Fibroblast of lung (primary cell): ENCODE results near the gene MYO3B. TPM values are rescaled to one million over a fixed set of nuclear protein-coding genes. Genes with fewer than 3 reads are reported as not detected.

Experiments used
- DNase-seq, 2 donors: peaks; one replicate each; pipeline versions ENCODE4 v3.0.0 to v3.0.0-alpha.2; 2010; ENCODE audit warnings: low read depth in 2 of 2
- H2AFZ ChIP-seq: 2 replicates; pipeline ENCODE4 v1.5.1; 2012; ENCODE audit warnings: low read length, control low read depth, inconsistent platforms
- H3K27ac ChIP-seq: 2 replicates; pipeline ENCODE4 v1.5.1; 2011; ENCODE audit warnings: low read length, control low read depth; ENCODE audit not compliant: insufficient read depth
- H3K27me3 ChIP-seq: 2 replicates; pipeline ENCODE4 v1.5.1; 2011; ENCODE audit warnings: mild to moderate bottlenecking, low read length; ENCODE audit not compliant: control insufficient read depth, insufficient read depth
- H3K36me3 ChIP-seq: 2 replicates; pipeline ENCODE4 v1.5.1; 2011; ENCODE audit warnings: low read length; ENCODE audit not compliant: control insufficient read depth, insufficient read depth
- H3K4me1 ChIP-seq: 2 replicates; pipeline ENCODE4 v1.5.1; 2011; ENCODE audit warnings: low read length; ENCODE audit not compliant: control insufficient read depth, insufficient read depth; ENCODE audit errors: extremely low read depth
- H3K4me2 ChIP-seq: 2 replicates; pipeline ENCODE4 v1.5.1; 2011; ENCODE audit warnings: low read length, control low read depth; ENCODE audit not compliant: insufficient read depth; ENCODE audit errors: extremely low read depth
- H3K4me3 ChIP-seq, 4 experiments: fragments of 200-600 bp in 1 of 4; sonication (generic) in 1 of 4; replicated peaks in 1 of 4; 2 replicates each; pipeline ENCODE4 v1.5.1; 2011 to 2016; ENCODE audit warnings: low read length in 4 of 4, low read depth in 3 of 4, mild to moderate bottlenecking in 3 of 4, control low read depth in 2 of 4, inconsistent platforms in 1 of 4, mixed read lengths in 1 of 4; ENCODE audit not compliant: insufficient read depth in 1 of 4; ENCODE audit errors: control extremely low read depth in 1 of 4
- H3K79me2 ChIP-seq: 2 replicates; pipeline ENCODE4 v1.5.1; 2012; ENCODE audit warnings: mild to moderate bottlenecking, low read length, inconsistent platforms; ENCODE audit not compliant: control insufficient read depth, insufficient read depth
- H3K9ac ChIP-seq: 2 replicates; pipeline ENCODE4 v1.5.1; 2011; ENCODE audit warnings: mild to moderate bottlenecking, low read length, control low read depth; ENCODE audit not compliant: insufficient read depth
- H3K9me3 ChIP-seq: 2 replicates; pipeline ENCODE4 v1.5.1; 2012; ENCODE audit warnings: low read depth, low read length; ENCODE audit not compliant: control insufficient read depth, insufficient read depth
- H4K20me1 ChIP-seq: 2 replicates; pipeline ENCODE4 v1.5.1; 2011; ENCODE audit warnings: low read length; ENCODE audit not compliant: control insufficient read depth, insufficient read depth; ENCODE audit errors: extremely low read depth
- CTCF ChIP-seq, 2 donors: IDR thresholded peaks in 1 of 2; conservative IDR thresholded peaks in 1 of 2; 1 replicate in 1 of 2; 2 replicates in 1 of 2; pipeline ENCODE4 v1.5.1; 2011 to 2012; ENCODE audit warnings: low read length in 2 of 2, control low read depth in 1 of 2, inconsistent platforms in 1 of 2, low read depth in 1 of 2, mild to moderate bottlenecking in 1 of 2
- EZH2 ChIP-seq: IDR thresholded peaks from 2 replicates; pipeline ENCODE4 v1.5.1; 2012; ENCODE audit warnings: low read length, control low read depth, mild to moderate bottlenecking; ENCODE audit errors: missing control alignments
- polyA plus RNA-seq, 2 donors: library from polyadenylated mRNA; depleted of rRNA in 1 of 2; stranded (reverse) in 1 of 2; unstranded in 1 of 2; fragments of >200 nt; gene quantifications; 2 replicates each; pipeline ENCODE4 v1.2.1, GENCODE V29; 2011 to 2012; ENCODE audit warnings: missing spikeins in 1 of 2
- total RNA-seq: library from RNA; depleted of rRNA; stranded (reverse); fragments of >200 nt; gene quantifications from 2 replicates; pipeline ENCODE4 v1.2.1, GENCODE V29; 2014

Gene MYO3B
- total and polyA plus RNA-seq, 2 donors (not counting 1 experiment from before 2014, with no cell fraction given), result 0.06 to 0.50 TPM

GRCh38 chr2:170190172-170190571 is 12.2 kb downstream of the MYO3B start:
- no peaks in the 10 kb centered on the region for H4K20me1 ChIP-seq
- H3K4me2 ChIP-seq, result no peak overlapping the region
- H3K27me3 ChIP-seq, result no peaks in the 10 kb centered on the region
- H3K9me3 ChIP-seq, result no peaks in the 10 kb centered on the region
- H3K9ac ChIP-seq, result no peak overlapping the region
- no peaks in the 10 kb centered on the region for H3K36me3 ChIP-seq
- no peak overlapping the region for H3K4me3 ChIP-seq
- no peaks in the 10 kb centered on the region for H3K79me2 ChIP-seq
- H3K4me1 ChIP-seq, result no peaks in the 10 kb centered on the region
- H3K27ac ChIP-seq, result no peak overlapping the region
- H2AFZ ChIP-seq, result no peak overlapping the region
- no peak for DNase-seq
- TF ChIP-seq CTCF (conservative IDR thresholded peaks at IDR 0.05 in 1 of 2, IDR thresholded peaks at IDR 0.05 in 1 of 2; ENCODE audit: low read depth in 1 of 2, low read length in 2 of 2), result no peak

- Histone ChIP-seq H3K4me3 (no peak overlapping the region), H3K9ac (no peak overlapping the region), H3K27me3 (no peaks in the 10 kb centered on the region), H4K20me1 (no peaks in the 10 kb centered on the region), H3K9me3 (no peaks in the 10 kb centered on the region), H3K36me3 (no peaks in the 10 kb centered on the region), H2AFZ (no peak overlapping the region), H3K79me2 (no peaks in the 10 kb centered on the region), H3K4me1 (no peaks in the 10 kb centered on the region), H3K4me2 (no peak overlapping the region), H3K27ac (no peak overlapping the region)
- TF ChIP-seq EZH2, result no peak
- TF ChIP-seq CTCF (conservative IDR thresholded peaks at IDR 0.05 in 1 of 2, IDR thresholded peaks at IDR 0.05 in 1 of 2; ENCODE audit: low read depth in 1 of 2, low read length in 2 of 2), result no peak
- DNase-seq, result no peak
Observed at GRCh38 chr2:170191166-170191866, 13.4 kb downstream of the MYO3B start.

- H3K27ac ChIP-seq, result no peak overlapping the region
- H4K20me1 ChIP-seq, result no peaks in the 10 kb centered on the region
- no peaks in the 10 kb centered on the region for H3K4me1 ChIP-seq
- no peak overlapping the region for H3K4me3 ChIP-seq
- DNase-seq, result no peak
- H3K4me2 ChIP-seq, result no peak overlapping the region
- no peaks in the 10 kb centered on the region for H3K27me3 ChIP-seq
- H2AFZ ChIP-seq, result no peak overlapping the region
- H3K36me3 ChIP-seq, result no peaks in the 10 kb centered on the region
- no peaks in the 10 kb centered on the region for H3K79me2 ChIP-seq
- TF ChIP-seq EZH2 (no peak), CTCF (conservative IDR thresholded peaks at IDR 0.05 in 1 of 2, IDR thresholded peaks at IDR 0.05 in 1 of 2; ENCODE audit: low read depth in 1 of 2, low read length in 2 of 2) (no peak)
- no peak overlapping the region for H3K9ac ChIP-seq
- H3K9me3 ChIP-seq, result no peaks in the 10 kb centered on the region
Observed at GRCh38 chr2:170196963-170197362, 19.0 kb downstream of the MYO3B start.
